Immature natural killer cell (primary cell): Measurements from ENCODE around the gene TBR1. TPM values are rescaled to one million over a fixed set of nuclear protein-coding genes. Genes with fewer than 3 reads are reported as not detected.

Experiments
- polyA plus RNA-seq, 3 donors: library from polyadenylated mRNA; unstranded; fragments of 300-500 nt; fragmentation: Illumina TruSeq; gene quantifications; one replicate each; pipeline ENCODE4 v1.2.3, GENCODE V29; 2021

Gene TBR1
- polyA plus RNA-seq, 3 donors from 2014 or later, result not detected

Other genes starting within 250 kb of the TBR1 start
- gene PSMD14, start 107.9 kb upstream of the TBR1 start, polyA plus RNA-seq, result 100 to 1,000 TPM in 1 of 3 donors, 10 to 100 TPM in 2; 66.7 to 133 (median 71.1) TPM
- gene SLC4A10, start 208.1 kb downstream of the TBR1 start, polyA plus RNA-seq, result 1 to 10 TPM in 2 of 3 donors, under 1 TPM in 1; 0.82 to 3.9 (median 3.0) TPM